ENCODE results near the gene SH3TC1.

SH3TC1 gene

GRCh38 chr4:8175686-8176085 lies 23.4 kb upstream of the SH3TC1 start:
- Histone ChIP-seq H3K4me3 (replicated peaks; ENCODE audit: insufficient read depth, low read length) (no peak overlapping the region), H3K27ac (replicated peaks) (no peak overlapping the region), H3K27me3 (ENCODE audit: insufficient read depth, poor library complexity, severe bottlenecking) (peaks cover 4% of the 10 kb centered on the region)
- TF ChIP-seq, protein P1, sequence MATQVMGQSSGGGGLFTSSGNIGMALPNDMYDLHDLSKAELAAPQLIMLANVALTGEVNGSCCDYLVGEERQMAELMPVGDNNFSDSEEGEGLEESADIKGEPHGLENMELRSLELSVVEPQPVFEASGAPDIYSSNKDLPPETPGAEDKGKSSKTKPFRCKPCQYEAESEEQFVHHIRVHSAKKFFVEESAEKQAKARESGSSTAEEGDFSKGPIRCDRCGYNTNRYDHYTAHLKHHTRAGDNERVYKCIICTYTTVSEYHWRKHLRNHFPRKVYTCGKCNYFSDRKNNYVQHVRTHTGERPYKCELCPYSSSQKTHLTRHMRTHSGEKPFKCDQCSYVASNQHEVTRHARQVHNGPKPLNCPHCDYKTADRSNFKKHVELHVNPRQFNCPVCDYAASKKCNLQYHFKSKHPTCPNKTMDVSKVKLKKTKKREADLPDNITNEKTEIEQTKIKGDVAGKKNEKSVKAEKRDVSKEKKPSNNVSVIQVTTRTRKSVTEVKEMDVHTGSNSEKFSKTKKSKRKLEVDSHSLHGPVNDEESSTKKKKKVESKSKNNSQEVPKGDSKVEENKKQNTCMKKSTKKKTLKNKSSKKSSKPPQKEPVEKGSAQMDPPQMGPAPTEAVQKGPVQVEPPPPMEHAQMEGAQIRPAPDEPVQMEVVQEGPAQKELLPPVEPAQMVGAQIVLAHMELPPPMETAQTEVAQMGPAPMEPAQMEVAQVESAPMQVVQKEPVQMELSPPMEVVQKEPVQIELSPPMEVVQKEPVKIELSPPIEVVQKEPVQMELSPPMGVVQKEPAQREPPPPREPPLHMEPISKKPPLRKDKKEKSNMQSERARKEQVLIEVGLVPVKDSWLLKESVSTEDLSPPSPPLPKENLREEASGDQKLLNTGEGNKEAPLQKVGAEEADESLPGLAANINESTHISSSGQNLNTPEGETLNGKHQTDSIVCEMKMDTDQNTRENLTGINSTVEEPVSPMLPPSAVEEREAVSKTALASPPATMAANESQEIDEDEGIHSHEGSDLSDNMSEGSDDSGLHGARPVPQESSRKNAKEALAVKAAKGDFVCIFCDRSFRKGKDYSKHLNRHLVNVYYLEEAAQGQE (IDR thresholded peaks at IDR 0.05; ENCODE audit: insufficient replicate concordance, low read depth): no peak
- TF ChIP-seq POLR2AphosphoS5 (IDR thresholded peaks at IDR 0.05; ENCODE audit: low read depth): no peak
- no peak for TF ChIP-seq SPI1 (IDR thresholded peaks at IDR 0.05; ENCODE audit: borderline replicate concordance, low read depth)
- DNase-seq (ENCODE audit: low read depth in 1 of 2, low spot score in 1 of 2): no peak

DNA sequence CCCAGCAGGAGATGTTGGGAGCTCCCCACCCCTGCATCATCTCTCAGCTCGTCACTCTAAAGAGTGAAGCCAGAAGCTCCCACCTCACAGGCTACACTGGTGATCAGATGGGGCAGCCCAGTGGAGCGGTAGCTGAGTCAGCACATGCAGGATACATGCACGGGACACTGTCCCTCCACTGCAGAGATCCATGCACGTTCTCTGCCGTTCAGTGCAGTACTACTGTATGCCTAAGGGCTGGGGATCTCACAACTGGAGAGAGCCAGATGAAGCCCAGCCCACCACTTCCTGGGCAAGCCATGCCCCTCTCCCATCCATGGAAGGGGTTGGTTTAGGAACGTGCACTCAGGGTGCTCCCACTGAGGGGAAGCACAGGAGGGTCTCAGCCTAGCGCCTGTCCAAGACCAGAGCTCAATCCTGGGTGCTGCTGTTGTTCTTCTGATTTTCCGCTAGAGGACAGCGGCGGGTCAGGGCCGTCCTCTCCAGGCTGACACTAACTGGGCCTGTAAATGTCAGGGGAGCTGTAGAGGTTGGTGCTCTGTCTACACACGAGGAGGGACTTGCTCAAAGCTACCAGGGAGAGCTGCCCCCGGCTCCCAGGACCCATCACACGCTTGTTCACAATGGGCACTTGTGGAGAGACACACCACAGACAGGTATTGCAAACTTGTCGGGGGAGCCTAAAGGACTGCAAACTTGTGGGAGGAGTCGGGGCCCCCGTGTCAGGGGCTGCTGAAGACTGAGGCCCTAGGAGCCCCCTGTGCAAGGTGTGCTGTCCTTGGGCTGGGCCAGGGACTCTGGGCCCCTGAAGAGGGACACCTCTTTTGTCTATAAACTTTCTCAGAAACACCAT lies 22.3 kb upstream of the SH3TC1 start:
- TF ChIP-seq POLR2AphosphoS5 (IDR thresholded peaks at IDR 0.05; ENCODE audit: low read depth) (no peak), CTCF (IDR thresholded peaks at IDR 0.05; ENCODE audit: insufficient read depth, low read length) (peak; percentile 95)
- DNase-seq (ENCODE audit: low read depth in 1 of 2, low spot score in 1 of 2): peak; percentile 25 to 61
- Histone ChIP-seq H3K27me3 (ENCODE audit: insufficient read depth, poor library complexity, severe bottlenecking) (peaks cover 2% of the 10 kb centered on the region), H3K27ac (replicated peaks) (no peak overlapping the region), H3K4me3 (replicated peaks; ENCODE audit: insufficient read depth, low read length) (no peak overlapping the region)

DNA sequence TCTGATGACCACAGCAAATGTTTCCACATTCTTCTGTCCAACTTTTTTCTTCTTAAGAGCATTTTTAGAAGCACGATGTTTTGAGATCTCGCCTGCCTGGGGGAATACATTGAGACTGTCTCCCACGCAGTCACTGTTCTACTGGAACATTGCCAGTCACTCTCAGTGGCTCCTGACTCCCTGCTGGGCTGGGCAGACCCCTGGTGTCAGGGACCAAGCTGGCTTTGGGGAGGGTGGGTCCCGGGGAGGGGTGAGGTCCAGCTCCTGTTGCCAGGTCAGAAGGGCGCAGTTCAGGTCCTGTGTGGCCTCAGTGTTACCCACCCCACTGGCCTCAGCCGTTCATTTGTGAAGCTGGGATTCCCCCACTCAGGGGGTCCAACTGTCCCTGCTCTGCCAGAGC lies 21.5 kb upstream of the SH3TC1 start:
- no peak overlapping the region for H3K4me3 ChIP-seq (replicated peaks; ENCODE audit: insufficient read depth, low read length)
- no peak for DNase-seq (ENCODE audit: low read depth in 1 of 2, low spot score in 1 of 2)
- no peak for TF ChIP-seq CTCF (IDR thresholded peaks at IDR 0.05; ENCODE audit: insufficient read depth, low read length)
- TF ChIP-seq SPI1 (IDR thresholded peaks at IDR 0.05; ENCODE audit: borderline replicate concordance, low read depth): no peak
- TF ChIP-seq POLR2AphosphoS5 (IDR thresholded peaks at IDR 0.05; ENCODE audit: low read depth): no peak
- TF ChIP-seq GABPA (IDR thresholded peaks at IDR 0.05; ENCODE audit: low read depth): no peak
- TF ChIP-seq, protein P1 (IDR thresholded peaks at IDR 0.05; ENCODE audit: insufficient replicate concordance, low read depth): no peak
- no peaks in the 10 kb centered on the region for H3K27me3 ChIP-seq (ENCODE audit: insufficient read depth, poor library complexity, severe bottlenecking)
- no peak overlapping the region for H3K27ac ChIP-seq (replicated peaks)

DNA sequence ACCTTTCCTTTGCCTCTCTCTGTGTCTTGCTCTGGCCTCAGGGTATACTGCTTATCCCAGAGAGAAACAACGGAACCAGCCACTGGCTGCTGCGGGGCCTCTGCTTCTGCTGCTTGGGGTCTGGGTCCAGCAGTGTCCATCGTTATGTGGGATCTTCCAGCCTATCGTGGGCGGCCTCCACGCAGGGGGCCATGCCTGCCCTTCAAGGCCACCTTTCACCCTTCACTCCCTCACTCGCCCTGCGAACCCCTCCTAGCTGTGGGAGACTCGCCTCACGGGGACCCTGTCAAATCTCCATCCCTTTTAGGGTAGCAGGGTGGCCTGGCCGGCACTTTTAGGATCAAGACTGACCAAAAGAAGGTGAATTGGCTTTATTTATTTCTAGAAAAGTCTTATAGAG lies 21.1 kb upstream of the SH3TC1 start:
- H3K27ac ChIP-seq (replicated peaks): no peak overlapping the region
- H3K27me3 ChIP-seq (ENCODE audit: insufficient read depth, poor library complexity, severe bottlenecking): no peaks in the 10 kb centered on the region
- TF ChIP-seq, protein P1 (IDR thresholded peaks at IDR 0.05; ENCODE audit: insufficient replicate concordance, low read depth): no peak
- TF ChIP-seq GABPA (IDR thresholded peaks at IDR 0.05; ENCODE audit: low read depth) (no peak), POLR2AphosphoS5 (IDR thresholded peaks at IDR 0.05; ENCODE audit: low read depth) (no peak), SPI1 (IDR thresholded peaks at IDR 0.05; ENCODE audit: borderline replicate concordance, low read depth) (no peak), CTCF (IDR thresholded peaks at IDR 0.05; ENCODE audit: insufficient read depth, low read length) (no peak)
- no peak for DNase-seq (ENCODE audit: low read depth in 1 of 2, low spot score in 1 of 2)
- no peak overlapping the region for H3K4me3 ChIP-seq (replicated peaks; ENCODE audit: insufficient read depth, low read length)
